Suprapubic skin (tissue), 4 donors: Measurements from ENCODE around the gene DOCK8. TPM values are rescaled to one million over a fixed set of nuclear protein-coding genes. Genes with fewer than 3 reads are reported as not detected.

Source experiments
- DNase-seq, 2 donors: peaks; one replicate each; pipeline ENCODE4 v3.0.0-alpha.2; 2019; ENCODE audit warnings: low spot score in 2 of 2
- H3K27ac ChIP-seq: fragments of 200-600 bp; sonication (generic); one replicate; pipeline ENCODE4 v1.5.1; 2019
- H3K27me3 ChIP-seq: fragments of 200-600 bp; sonication (generic); one replicate; pipeline ENCODE4 v1.5.1; 2019
- H3K36me3 ChIP-seq: fragments of 200-600 bp; sonication (generic); one replicate; pipeline ENCODE4 v1.5.1; 2019
- H3K4me1 ChIP-seq: fragments of 200-600 bp; sonication (generic); one replicate; pipeline ENCODE4 v1.5.1; 2019
- H3K4me3 ChIP-seq: fragments of 200-600 bp; sonication (generic); one replicate; pipeline ENCODE4 v1.5.1; 2019; ENCODE audit warnings: mild to moderate bottlenecking
- H3K9me3 ChIP-seq: fragments of 200-600 bp; sonication (generic); one replicate; pipeline ENCODE4 v1.5.1; 2019
- EP300 ChIP-seq: sonication (generic); formaldehyde crosslinking; IDR thresholded peaks from one replicate; pipeline ENCODE4 v1.6.1; 2017; ENCODE audit warnings: antibody characterized with exemption
- POLR2A ChIP-seq, 2 donors: fragments of 450-650 bp; IDR thresholded peaks; one replicate each; pipeline ENCODE4 v1.6.1; 2017; ENCODE audit warnings: antibody characterized with exemption in 2 of 2, mild to moderate bottlenecking in 2 of 2, moderate library complexity in 2 of 2
- POLR2AphosphoS5 ChIP-seq, 3 donors: sonication (generic); formaldehyde crosslinking; IDR thresholded peaks; one replicate each; pipeline ENCODE4 v1.6.1; 2017; ENCODE audit warnings: antibody characterized with exemption in 3 of 3
- WGBS: methylation state at CpG from one replicate; pipeline ENCODE4 v1.1.5; 2018; 5-methylcytosine and 5-hydroxymethylcytosine counted together
- total RNA-seq, 4 donors: library from RNA; depleted of rRNA; stranded (reverse); fragments of >200 nt; gene quantifications; one replicate each; pipeline ENCODE4 v1.1.0, GENCODE V29; 2016
- TF ChIP-seq, protein P1 (sequence below), 2 donors: fragments of 200-600 bp in 1 of 2; fragments of 450-650 bp in 1 of 2; sonication (generic) in 1 of 2; IDR thresholded peaks; one replicate each; pipeline ENCODE4 v1.5.1; 2016 to 2019; ENCODE audit warnings: antibody characterized with exemption in 2 of 2, mild to moderate bottlenecking in 1 of 2, moderate library complexity in 1 of 2

Gene DOCK8
- total RNA-seq, 4 donors from 2014 or later = 4.1 to 13.3 (median 10.3) TPM

DNA sequence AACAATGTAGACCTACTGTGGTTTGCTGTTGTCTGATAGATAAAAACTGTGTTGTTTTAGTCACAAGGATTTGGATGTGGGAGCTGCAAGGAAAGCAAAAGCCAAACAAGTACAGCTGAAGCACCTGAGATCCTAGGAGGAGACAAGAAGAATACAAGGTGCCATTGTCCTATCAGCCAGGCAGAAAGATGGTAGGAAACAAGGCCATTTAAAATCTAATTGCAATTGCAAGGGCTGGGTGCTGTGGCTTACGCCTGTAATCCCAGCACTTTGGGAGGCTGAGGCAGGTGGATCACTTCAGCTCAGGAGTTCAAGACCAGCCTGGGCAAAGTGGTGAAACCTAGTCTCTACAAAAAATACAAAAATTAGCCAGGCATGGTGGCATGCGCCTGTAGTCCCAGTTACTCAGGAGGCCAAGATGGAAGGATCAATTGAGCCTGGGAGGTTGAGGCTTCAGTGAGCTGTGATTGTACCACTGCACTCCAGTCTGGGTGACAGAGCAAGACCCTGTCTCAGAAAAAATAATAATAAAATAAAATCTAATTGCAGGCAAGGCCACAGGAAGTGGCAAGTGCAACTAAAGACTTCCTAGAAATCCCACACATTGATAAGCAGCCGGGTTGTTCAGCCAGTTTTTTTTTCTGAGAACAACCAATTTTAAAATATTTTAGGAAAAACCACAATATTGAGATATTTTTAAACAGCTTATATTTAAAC is 22.6 kb downstream of the DOCK8 start:
- no peak overlapping the region for H3K4me3 ChIP-seq
- peaks cover 4% of the 10 kb centered on the region for H3K4me1 ChIP-seq
- TF ChIP-seq, protein P1, sequence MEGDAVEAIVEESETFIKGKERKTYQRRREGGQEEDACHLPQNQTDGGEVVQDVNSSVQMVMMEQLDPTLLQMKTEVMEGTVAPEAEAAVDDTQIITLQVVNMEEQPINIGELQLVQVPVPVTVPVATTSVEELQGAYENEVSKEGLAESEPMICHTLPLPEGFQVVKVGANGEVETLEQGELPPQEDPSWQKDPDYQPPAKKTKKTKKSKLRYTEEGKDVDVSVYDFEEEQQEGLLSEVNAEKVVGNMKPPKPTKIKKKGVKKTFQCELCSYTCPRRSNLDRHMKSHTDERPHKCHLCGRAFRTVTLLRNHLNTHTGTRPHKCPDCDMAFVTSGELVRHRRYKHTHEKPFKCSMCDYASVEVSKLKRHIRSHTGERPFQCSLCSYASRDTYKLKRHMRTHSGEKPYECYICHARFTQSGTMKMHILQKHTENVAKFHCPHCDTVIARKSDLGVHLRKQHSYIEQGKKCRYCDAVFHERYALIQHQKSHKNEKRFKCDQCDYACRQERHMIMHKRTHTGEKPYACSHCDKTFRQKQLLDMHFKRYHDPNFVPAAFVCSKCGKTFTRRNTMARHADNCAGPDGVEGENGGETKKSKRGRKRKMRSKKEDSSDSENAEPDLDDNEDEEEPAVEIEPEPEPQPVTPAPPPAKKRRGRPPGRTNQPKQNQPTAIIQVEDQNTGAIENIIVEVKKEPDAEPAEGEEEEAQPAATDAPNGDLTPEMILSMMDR (IDR thresholded peaks at IDR 0.05) = no peak
- TF ChIP-seq POLR2A (IDR thresholded peaks at IDR 0.05) (no peak), EP300 (no peak), POLR2AphosphoS5 (IDR thresholded peaks at IDR 0.05) (no peak)
- no peaks in the 10 kb centered on the region for H3K27me3 ChIP-seq
- no peak for DNase-seq
- no peaks in the 10 kb centered on the region for H3K9me3 ChIP-seq
- WGBS = 86% methylated on average over 3 of the region's 3 CpGs
- no peaks in the 10 kb centered on the region for H3K36me3 ChIP-seq
- no peak overlapping the region for H3K27ac ChIP-seq

DNA sequence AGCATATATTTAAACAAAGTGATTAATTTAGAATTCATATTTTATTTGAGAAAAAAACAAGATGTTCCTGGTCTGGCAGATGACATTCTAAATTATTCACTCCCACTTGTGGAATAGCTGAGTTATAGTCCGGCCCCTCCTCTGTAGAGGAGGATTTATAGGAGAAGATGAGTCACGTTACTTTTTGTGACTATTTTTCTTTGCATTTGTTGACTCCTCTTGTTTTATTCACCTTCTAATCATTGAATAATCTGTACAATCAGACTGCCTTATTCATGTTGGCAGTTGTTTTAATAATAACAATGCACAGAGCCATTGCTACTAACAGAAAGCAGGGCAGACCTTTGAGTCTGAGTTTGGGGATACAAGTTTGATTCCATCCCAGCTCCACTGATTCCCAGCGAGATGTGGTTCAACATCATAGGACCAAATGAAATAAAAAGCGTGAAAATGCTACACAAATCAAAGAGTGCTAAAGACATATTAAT is 23.2 kb downstream of the DOCK8 start:
- 65% methylated on average over 4 of the region's 4 CpGs for WGBS
- Histone ChIP-seq H3K36me3 (no peaks in the 10 kb centered on the region), H3K4me3 (no peak overlapping the region)

DNA sequence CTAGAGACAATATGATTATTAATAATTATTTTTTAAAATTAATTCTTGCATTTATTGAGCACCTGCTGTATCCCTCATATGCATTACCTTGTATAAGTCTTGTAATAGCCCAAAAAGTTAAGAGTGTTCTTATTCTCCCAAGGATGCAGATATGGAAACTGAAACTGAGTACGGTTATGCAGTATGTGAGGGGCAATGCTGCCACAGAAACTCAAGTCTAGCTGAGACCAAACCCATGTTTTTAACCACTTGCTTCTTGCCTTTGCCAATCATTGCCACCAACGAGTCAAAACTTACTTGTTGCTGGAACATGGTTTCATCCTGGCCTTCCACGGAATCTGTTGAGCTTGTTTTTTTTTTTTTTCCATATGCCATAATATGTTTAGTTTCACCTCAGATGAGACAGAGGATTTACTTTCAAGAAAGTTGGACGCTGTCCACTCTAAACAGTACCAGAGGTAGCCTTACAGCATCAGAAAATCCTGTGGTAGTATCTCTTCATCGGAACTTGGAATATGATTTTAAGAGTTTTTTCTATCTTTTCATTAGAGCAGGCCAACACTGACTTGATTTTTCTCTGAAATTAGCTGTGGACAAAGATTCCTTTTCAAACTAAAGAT is 27.9 kb downstream of the DOCK8 start:
- no peak overlapping the region for H3K27ac ChIP-seq
- no peaks in the 10 kb centered on the region for H3K27me3 ChIP-seq
- H3K4me3 ChIP-seq = no peak overlapping the region
- no peaks in the 10 kb centered on the region for H3K9me3 ChIP-seq
- H3K4me1 ChIP-seq = peaks cover under 1% of the 10 kb centered on the region
- 78% methylated on average over 5 of the region's 5 CpGs for WGBS
- no peak for TF ChIP-seq EP300
- TF ChIP-seq, protein P1 (IDR thresholded peaks at IDR 0.05) = no peak
- TF ChIP-seq POLR2AphosphoS5 (IDR thresholded peaks at IDR 0.05) = no peak
- TF ChIP-seq POLR2A (IDR thresholded peaks at IDR 0.05) = no peak
- no peak for DNase-seq
- H3K36me3 ChIP-seq = no peaks in the 10 kb centered on the region

More for the DNA sequence above, 23.2 kb downstream of the DOCK8 start:
- H3K27me3 ChIP-seq = no peaks in the 10 kb centered on the region
- H3K4me1 ChIP-seq = peaks cover 4% of the 10 kb centered on the region
- DNase-seq = no peak
- TF ChIP-seq EP300 (no peak), POLR2AphosphoS5 (IDR thresholded peaks at IDR 0.05) (no peak), POLR2A (IDR thresholded peaks at IDR 0.05) (no peak)
- TF ChIP-seq, protein P1 (IDR thresholded peaks at IDR 0.05) = no peak
- no peaks in the 10 kb centered on the region for H3K9me3 ChIP-seq
- H3K27ac ChIP-seq = no peak overlapping the region

DNA sequence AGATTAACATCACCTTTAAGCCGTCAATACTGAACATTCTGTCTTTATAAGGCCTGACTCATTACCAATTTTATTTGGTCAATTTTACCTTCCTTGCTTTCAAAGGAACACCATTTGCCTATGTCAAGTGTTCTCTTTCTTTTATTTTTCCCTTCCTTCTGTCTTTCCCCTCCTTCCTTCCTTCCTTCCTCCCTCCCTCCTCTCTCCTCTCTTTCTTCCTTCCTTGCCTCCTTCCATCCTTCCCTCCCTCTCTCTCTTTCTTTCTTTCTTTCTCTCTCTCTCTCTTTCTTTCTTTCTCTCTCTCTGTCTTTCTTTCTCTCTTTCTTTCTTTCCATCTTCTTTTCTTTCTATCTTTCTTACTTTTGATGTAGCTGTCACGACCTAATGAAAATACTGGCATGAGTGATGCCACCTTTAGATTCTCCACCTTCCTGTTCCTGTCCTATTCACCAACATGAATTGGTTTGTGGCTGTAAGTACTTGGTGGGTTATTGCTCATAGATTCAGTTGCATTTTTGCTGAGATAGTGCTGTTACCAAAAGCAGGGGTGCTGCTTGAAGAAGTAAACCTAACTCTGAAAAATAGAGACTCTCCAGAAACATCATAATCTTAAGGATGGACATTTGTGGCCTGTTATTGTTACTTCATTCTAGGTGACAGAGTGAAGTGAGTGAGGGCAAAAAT is 33.8 kb downstream of the DOCK8 start:
- H3K27me3 ChIP-seq = no peaks in the 10 kb centered on the region
- DNase-seq = no peak
- no peaks in the 10 kb centered on the region for H3K36me3 ChIP-seq
- H3K4me3 ChIP-seq = no peak overlapping the region
- TF ChIP-seq, protein P1 (IDR thresholded peaks at IDR 0.05) = no peak
- TF ChIP-seq POLR2A (IDR thresholded peaks at IDR 0.05) (no peak), EP300 (no peak), POLR2AphosphoS5 (IDR thresholded peaks at IDR 0.05) (no peak)
- no peaks in the 10 kb centered on the region for H3K4me1 ChIP-seq
- H3K27ac ChIP-seq = no peak overlapping the region
- 87% methylated on average over 2 of the region's 2 CpGs for WGBS
- H3K9me3 ChIP-seq = no peaks in the 10 kb centered on the region

DNA sequence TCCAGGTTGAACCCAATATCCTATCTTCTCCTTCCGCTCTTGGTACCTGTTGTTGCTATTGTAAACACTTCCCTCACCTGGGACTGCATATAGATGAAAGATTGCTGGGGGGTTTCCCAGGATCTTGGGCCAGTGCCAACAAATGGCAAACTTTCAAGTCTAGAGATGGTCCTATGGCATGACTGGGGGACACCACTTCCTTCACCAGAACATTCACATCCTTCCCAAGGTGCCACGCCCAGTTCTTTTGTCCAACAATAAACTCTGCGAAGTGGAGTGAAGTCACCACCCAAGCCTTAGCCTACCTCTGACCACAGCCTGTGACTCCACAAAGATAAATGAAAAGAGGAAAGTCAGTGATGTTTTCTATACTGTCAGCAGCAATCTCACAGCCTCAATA is 34.4 kb downstream of the DOCK8 start:
- no peak overlapping the region for H3K27ac ChIP-seq
- no peaks in the 10 kb centered on the region for H3K27me3 ChIP-seq
- no peaks in the 10 kb centered on the region for H3K4me1 ChIP-seq
- H3K4me3 ChIP-seq = no peak overlapping the region
- no peaks in the 10 kb centered on the region for H3K36me3 ChIP-seq
- WGBS = 68% methylated on average over 3 of the region's 3 CpGs
- no peaks in the 10 kb centered on the region for H3K9me3 ChIP-seq
- TF ChIP-seq POLR2A (IDR thresholded peaks at IDR 0.05) (no peak), EP300 (no peak), POLR2AphosphoS5 (IDR thresholded peaks at IDR 0.05) (no peak)
- TF ChIP-seq, protein P1 (IDR thresholded peaks at IDR 0.05) = no peak
- no peak for DNase-seq
